Activated CD4-positive, alpha-beta T cell treated with anti-CD3 and anti-CD28 coated beads, Interleukin-10, Interleukin-2, amounts not matched to agents 100 ng/mL and 50 ng/mL, durations not matched to agents 16 hours and 8 hours (primary cell): ENCODE data around the gene NCR3LG1.

Experiments
- DNase-seq: peaks from one replicate; pipeline ENCODE4 v3.0.0-alpha.2; 2020

NCR3LG1 gene

GRCh38 chr11:17394743-17395390, 43.3 kb downstream of the NCR3LG1 start:
- DNase-seq = no peak

- no peak for DNase-seq
These were observed 44.0 kb downstream of the NCR3LG1 start for GRCh38 chr11:17395554-17395961.

- no peak for DNase-seq
These were observed 44.4 kb downstream of the NCR3LG1 start for GRCh38 chr11:17395978-17396377.

GRCh38 chr11:17396598-17397310, 45.2 kb downstream of the NCR3LG1 start:
- DNase-seq = no peak

GRCh38 chr11:17397311-17398002, 45.9 kb downstream of the NCR3LG1 start:
- no peak for DNase-seq

- DNase-seq = no peak
These were observed 47.6 kb downstream of the NCR3LG1 start for GRCh38 chr11:17399236-17399635.

GRCh38 chr11:17400048-17400775, 48.6 kb downstream of the NCR3LG1 start:
- DNase-seq = no peak

GRCh38 chr11:17401316-17401715, 49.7 kb downstream of the NCR3LG1 start:
- DNase-seq = no peak

- no peak for DNase-seq
These were observed 50.2 kb downstream of the NCR3LG1 start for GRCh38 chr11:17401841-17402240.

GRCh38 chr11:17402486-17402885, 50.9 kb downstream of the NCR3LG1 start:
- DNase-seq = no peak

GRCh38 chr11:17403980-17404759, 52.6 kb downstream of the NCR3LG1 start:
- no peak for DNase-seq

- DNase-seq = no peak
These were observed 53.8 kb downstream of the NCR3LG1 start for GRCh38 chr11:17405232-17406005.

GRCh38 chr11:17406082-17406817, 54.6 kb downstream of the NCR3LG1 start:
- no peak for DNase-seq

GRCh38 chr11:17406818-17407149, 55.2 kb downstream of the NCR3LG1 start:
- no peak for DNase-seq

- DNase-seq = no peak
These were observed 56.0 kb downstream of the NCR3LG1 start for GRCh38 chr11:17407575-17407974.

GRCh38 chr11:17408026-17408425, 56.4 kb downstream of the NCR3LG1 start:
- DNase-seq = no peak

- DNase-seq = no peak
These were observed 57.0 kb downstream of the NCR3LG1 start for GRCh38 chr11:17408641-17409040.

GRCh38 chr11:17410606-17411379, 59.2 kb downstream of the NCR3LG1 start:
- DNase-seq = no peak

GRCh38 chr11:17411418-17411817, 59.8 kb downstream of the NCR3LG1 start:
- no peak for DNase-seq

- DNase-seq = no peak
These were observed 61.0 kb downstream of the NCR3LG1 start for GRCh38 chr11:17412488-17413180.
